Body of pancreas (tissue), 4 donors: ENCODE measurements around the gene CSMD2. TPM values are rescaled to one million over a fixed set of nuclear protein-coding genes. Genes with fewer than 3 reads are reported as not detected.

Experiments used
- ATAC-seq: fragments of 150-250 bp; one replicate; pipeline ENCODE4 v1.9.1; 2016
- DNase-seq, 4 donors: peaks; one replicate each; pipeline ENCODE4 v3.0.0-alpha.2; 2019
- H3K27ac ChIP-seq, 4 donors: fragments of 200-600 bp; sonication (generic); 1 replicate in 3 of 4; 2 replicates in 1 of 4; pipeline versions ENCODE4 v1.5.1 to v1.6.1; 2016 to 2019; ENCODE audit warnings: mild to moderate bottlenecking in 1 of 4, mixed read lengths in 1 of 4, moderate library complexity in 1 of 4
- H3K27me3 ChIP-seq, 2 donors: fragments of 200-600 bp; sonication (generic); one replicate each; pipeline ENCODE4 v1.6.0; 2016; ENCODE audit warnings: mild to moderate bottlenecking in 1 of 2
- H3K36me3 ChIP-seq, 2 donors: fragments of 200-600 bp; sonication (generic); replicated peaks in 1 of 2; 2 replicates each; pipeline ENCODE4 v1.5.1; 2016; ENCODE audit warnings: low read depth in 2 of 2; ENCODE audit not compliant: insufficient read depth in 1 of 2
- H3K4me1 ChIP-seq: fragments of 200-600 bp; sonication (generic); one replicate; pipeline ENCODE4 v1.6.0; 2016
- H3K4me3 ChIP-seq, 2 donors: fragments of 200-600 bp; sonication (generic); 1 replicate in 1 of 2; 2 replicates in 1 of 2; pipeline ENCODE4 v1.5.1; 2016 to 2019
- H3K9me3 ChIP-seq, 3 donors: fragments of 200-600 bp; sonication (generic); 1 replicate in 2 of 3; 2 replicates in 1 of 3; pipeline ENCODE4 v1.5.1; 2016
- CTCF ChIP-seq, 7 experiments: fragments of 450-650 bp in 4 of 7; fragments of 200-600 bp in 3 of 7; sonication (generic) in 3 of 7; IDR thresholded peaks; one replicate each; pipeline ENCODE4 v1.5.1; 2016 to 2019; ENCODE audit warnings: antibody characterized with exemption in 7 of 7
- POLR2A ChIP-seq, 3 donors: fragments of 450-650 bp; IDR thresholded peaks; one replicate each; pipeline ENCODE4 v1.6.1; 2016; ENCODE audit warnings: antibody characterized with exemption in 3 of 3, mild to moderate bottlenecking in 2 of 3
- WGBS, 2 donors: methylation state at CpG; one replicate each; pipeline ENCODE4 v1.1.5; 2017; 5-methylcytosine and 5-hydroxymethylcytosine counted together
- intact Hi-C: fragments of 100-400 bp; cut with DNase I; formaldehyde crosslinking; loops from one replicate; pipeline ENCODE4 v1.15.1; 2023
- total RNA-seq, 2 donors: library from RNA; depleted of rRNA; stranded (reverse); fragments of >200 nt; gene quantifications; one replicate each; pipeline ENCODE4 v1.1.0, GENCODE V29; 2016

Gene CSMD2
- total RNA-seq, 2 donors from 2014 or later = 0.26 to 0.33 TPM

DNA sequence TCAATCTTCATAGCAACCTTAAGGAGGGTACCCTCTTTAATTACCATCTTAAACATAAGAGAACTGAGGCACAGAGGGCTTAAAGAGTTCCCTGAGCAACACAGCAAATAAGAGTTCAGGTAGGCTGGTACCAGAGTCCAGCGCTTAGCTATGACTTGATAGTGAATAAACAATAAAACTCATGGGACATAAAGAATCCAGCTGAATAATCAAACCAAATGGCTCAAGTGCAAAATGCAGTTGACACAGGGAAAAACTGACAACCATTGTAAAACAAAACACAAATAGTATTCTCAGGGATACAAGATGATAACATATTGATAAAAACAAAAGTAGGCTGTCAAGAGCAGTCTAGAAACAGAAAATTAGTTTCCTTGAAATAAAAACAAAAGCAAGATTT is 478.0 kb downstream of the CSMD2 start:
- intact Hi-C loops = no loop called here
- Histone ChIP-seq H3K27ac (no peak overlapping the region), H3K9me3 (no peaks in the 10 kb centered on the region), H3K4me3 (no peak overlapping the region), H3K4me1 (no peaks in the 10 kb centered on the region), H3K36me3 (no peaks in the 10 kb centered on the region), H3K27me3 (no peaks in the 10 kb centered on the region)
- 32 to 54% methylated on average over 1 of the region's 1 CpG for WGBS, 2 donors
- TF ChIP-seq CTCF (IDR thresholded peaks at IDR 0.05) (no peak), POLR2A (IDR thresholded peaks at IDR 0.05) (no peak)
- no peak for ATAC-seq
- DNase-seq = no peak

GRCh38 chr1:33686551-33686950 is 478.5 kb downstream of the CSMD2 start:
- Histone ChIP-seq H3K4me3 (no peak overlapping the region), H3K27ac (no peak overlapping the region), H3K27me3 (no peaks in the 10 kb centered on the region), H3K9me3 (no peaks in the 10 kb centered on the region), H3K4me1 (no peaks in the 10 kb centered on the region), H3K36me3 (no peaks in the 10 kb centered on the region)
- intact Hi-C loops = no loop called here
- TF ChIP-seq CTCF (IDR thresholded peaks at IDR 0.05) (no peak), POLR2A (IDR thresholded peaks at IDR 0.05) (no peak)
- ATAC-seq (no peak), DNase-seq (no peak)
- WGBS, 2 donors = 80 to 89% methylated on average over 1 of the region's 1 CpG

DNA sequence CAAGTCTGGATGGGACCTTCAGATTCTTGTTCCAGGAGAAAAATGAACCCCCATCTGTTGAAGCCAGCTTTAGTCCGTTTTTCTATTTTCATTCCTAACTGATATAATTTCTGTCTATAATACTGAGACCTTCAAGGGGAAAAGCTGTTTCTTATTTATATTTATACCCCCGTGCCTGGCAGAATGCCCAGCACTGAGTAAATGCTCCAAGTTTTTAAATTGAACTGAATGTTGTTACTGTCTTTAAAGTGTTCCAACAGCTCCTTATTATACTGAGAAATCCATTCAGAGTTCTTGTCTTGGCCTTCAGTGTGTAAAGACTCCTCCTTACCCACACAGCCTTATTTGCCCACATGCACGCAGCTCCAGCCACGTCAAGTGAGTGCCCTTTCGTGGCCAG is 479.8 kb downstream of the CSMD2 start:
- no peak for TF ChIP-seq CTCF (IDR thresholded peaks at IDR 0.05)
- TF ChIP-seq POLR2A (IDR thresholded peaks at IDR 0.05) = no peak
- H3K27me3 ChIP-seq = no peaks in the 10 kb centered on the region
- no peak overlapping the region for H3K4me3 ChIP-seq
- intact Hi-C loops = no loop called here
- no peaks in the 10 kb centered on the region for H3K9me3 ChIP-seq
- WGBS, 2 donors = 48 to 69% methylated on average over 5 of the region's 5 CpGs
- H3K4me1 ChIP-seq = no peaks in the 10 kb centered on the region
- DNase-seq (no peak), ATAC-seq (no peak)
- no peaks in the 10 kb centered on the region for H3K36me3 ChIP-seq
- no peak overlapping the region for H3K27ac ChIP-seq

DNA sequence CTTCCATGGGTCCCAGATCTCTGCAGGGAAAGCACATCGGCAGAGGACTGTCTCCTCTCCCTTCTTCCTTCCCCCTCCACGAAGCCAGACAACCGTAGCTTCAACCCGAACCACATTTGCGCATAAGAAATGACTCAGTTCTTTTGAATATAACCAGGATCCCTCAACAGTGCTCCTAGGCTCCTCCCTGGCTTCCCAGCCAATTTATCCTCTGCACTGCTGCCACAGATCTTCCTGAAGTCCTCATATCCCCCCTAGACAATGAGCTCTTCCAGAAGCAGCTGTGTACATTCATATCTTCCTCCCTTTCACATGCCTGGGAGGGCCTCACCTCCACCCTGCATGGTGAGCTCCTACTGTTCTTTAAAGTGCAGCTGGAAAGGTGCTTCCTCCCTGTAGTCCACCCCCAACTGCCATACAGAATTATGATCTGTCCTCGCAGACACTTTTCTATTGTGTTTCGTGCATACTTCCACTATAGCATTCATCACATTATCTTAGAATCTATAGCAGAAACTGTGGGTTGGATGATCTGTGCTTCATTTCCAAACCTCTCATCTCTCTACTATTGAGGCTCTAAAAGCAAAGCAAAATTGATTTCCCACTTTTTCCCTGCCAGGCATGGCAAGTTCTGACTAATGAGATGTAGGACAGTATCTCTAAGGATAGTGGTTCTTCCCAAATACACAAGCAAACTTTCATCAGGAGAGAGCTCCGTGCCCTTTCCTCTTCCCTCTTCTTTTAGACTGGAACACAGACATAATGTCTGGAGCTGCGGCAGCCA is 480.4 kb downstream of the CSMD2 start:
- Histone ChIP-seq H3K4me3 (no peak overlapping the region), H3K36me3 (no peaks in the 10 kb centered on the region), H3K27me3 (no peaks in the 10 kb centered on the region), H3K27ac (no peak overlapping the region), H3K9me3 (no peaks in the 10 kb centered on the region), H3K4me1 (no peaks in the 10 kb centered on the region)
- ATAC-seq (no peak), DNase-seq (no peak)
- intact Hi-C loops = no loop called here
- 68 to 78% methylated on average over 9 of the region's 9 CpGs for WGBS, 2 donors
- TF ChIP-seq POLR2A (IDR thresholded peaks at IDR 0.05) (no peak), CTCF (IDR thresholded peaks at IDR 0.05) (no peak)

DNA sequence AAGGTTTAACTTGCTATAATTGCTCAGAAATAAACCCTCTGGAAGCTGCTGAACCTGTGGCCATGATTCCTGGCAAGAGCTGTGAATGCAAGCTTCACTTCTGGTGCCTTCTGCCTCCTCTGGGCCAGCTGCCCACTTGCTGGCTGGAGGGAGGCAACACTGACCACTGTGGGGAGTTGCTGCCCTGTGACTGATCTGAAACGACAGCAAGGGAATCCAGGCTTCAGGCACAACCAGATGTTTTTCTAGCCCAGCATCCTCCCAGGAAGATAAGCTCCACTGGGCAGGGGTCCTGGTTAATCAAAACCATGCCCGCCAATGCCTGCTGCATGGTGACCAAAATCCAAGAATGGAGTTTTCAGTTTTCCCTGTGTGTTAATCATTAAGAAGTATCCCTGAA is 481.1 kb downstream of the CSMD2 start:
- Histone ChIP-seq H3K36me3 (no peaks in the 10 kb centered on the region), H3K4me1 (no peaks in the 10 kb centered on the region), H3K27ac (no peak overlapping the region), H3K9me3 (no peaks in the 10 kb centered on the region), H3K4me3 (no peak overlapping the region), H3K27me3 (no peaks in the 10 kb centered on the region)
- intact Hi-C loops = no loop called here
- no peak for DNase-seq
- no peak for ATAC-seq
- WGBS, 2 donors = 38 to 43% methylated on average over 2 of the region's 2 CpGs
- no peak for TF ChIP-seq POLR2A (IDR thresholded peaks at IDR 0.05)
- no peak for TF ChIP-seq CTCF (IDR thresholded peaks at IDR 0.05)
